ENCODE measurements around the gene ZPBP. TPM values are rescaled to one million over a fixed set of nuclear protein-coding genes. Genes with fewer than 3 reads are reported as not detected.

The ZPBP gene
- total and polyA plus RNA-seq, 2 donors (not counting 3 experiments of a cell fraction or from before 2014, with no cell fraction given): not detected

GRCh38 chr7:50037086-50037485, 56.0 kb downstream of the ZPBP start:
- no peak for FAIRE-seq
- no TSS peak for BruUV-seq (replicated peaks)
- dilution Hi-C loops (cut with MboI; ENCODE audit: extremely low pct_ligation_motif_present, low sequenced_read_pairs): no loop called here

GRCh38 chr7:50022991-50023390, 70.1 kb downstream of the ZPBP start:
- ChIA-PET CTCF (no interaction called here), POLR2A (no interaction called here)
- intact Hi-C loops (cut with micrococcal nuclease): no loop called here
- BruUV-seq (replicated peaks): no TSS peak
- Histone ChIP-seq H3K79me2 (ENCODE audit: control insufficient read depth, insufficient read depth, low read length) (no peaks in the 10 kb centered on the region), H3K9me3 (replicated peaks; ENCODE audit: control insufficient read depth, insufficient read depth, low read length) (no peaks in the 10 kb centered on the region), H3K27me3 (ENCODE audit: control insufficient read depth in 2 of 2, insufficient read depth in 2 of 2, low read length in 2 of 2) (no peaks in the 10 kb centered on the region), H2AFZ (ENCODE audit: low read depth, low read length) (no peak overlapping the region), H3K4me1 (ENCODE audit: control insufficient read depth, extremely low read depth, insufficient read depth, low read length) (no peaks in the 10 kb centered on the region), H3K9ac (replicated peaks; ENCODE audit: extremely low read depth, insufficient read depth, low read length) (no peak overlapping the region), H3K4me2 (ENCODE audit: insufficient read depth, low read length) (no peak overlapping the region), H3K4me3 (replicated peaks in 1 of 3; ENCODE audit: insufficient read depth in 1 of 3, low read depth in 1 of 3, low read length in 3 of 3) (no peak overlapping the region), H3K36me3 (ENCODE audit: control insufficient read depth in 2 of 2, extremely low read depth in 1 of 2, insufficient read depth in 2 of 2, low read length in 2 of 2) (no peaks in the 10 kb centered on the region), H3K27ac (ENCODE audit: insufficient read depth, low read depth, low read length) (no peak overlapping the region), H4K20me1 (replicated peaks; ENCODE audit: control insufficient read depth, extremely low read depth, insufficient read depth, low read length) (no peaks in the 10 kb centered on the region), H3K9me1 (replicated peaks; ENCODE audit: control insufficient read depth, extremely low read depth, insufficient read depth, low read length) (no peaks in the 10 kb centered on the region)
- dilution Hi-C loops (cut with MboI; ENCODE audit: extremely low pct_ligation_motif_present, low sequenced_read_pairs): no loop called here
- DNase-seq (ENCODE audit: low read depth, low spot score): no peak
- no peak for TF ChIP-seq POLR2AphosphoS5 (IDR thresholded peaks at IDR 0.05; ENCODE audit: insufficient read depth, low read depth, low read length)
- no peak for TF ChIP-seq CTCF (IDR thresholded peaks at IDR 0.05; ENCODE audit: extremely low read depth in 1 of 2, insufficient read depth in 1 of 2, low read depth in 1 of 2, low read length in 2 of 2)
- no peak for TF ChIP-seq GATA2 (IDR thresholded peaks at IDR 0.05; ENCODE audit: insufficient read depth, insufficient read length, low read depth, low read length)
- TF ChIP-seq POLR2A (IDR thresholded peaks at IDR 0.05; ENCODE audit: low read depth, low read length): no peak
- TF ChIP-seq EZH2 (IDR thresholded peaks at IDR 0.05; ENCODE audit: borderline replicate concordance, low read depth, low read length, severe bottlenecking): no peak
- no peak for TF ChIP-seq FOS (IDR thresholded peaks at IDR 0.05; ENCODE audit: borderline replicate concordance, insufficient read depth, low read length)
- TF ChIP-seq MAX (IDR thresholded peaks at IDR 0.05; ENCODE audit: insufficient read depth, insufficient read length): no peak
- TF ChIP-seq JUN (IDR thresholded peaks at IDR 0.05; ENCODE audit: borderline replicate concordance, insufficient read depth, insufficient read length, low read depth): no peak
- FAIRE-seq: no peak

More at GRCh38 chr7:50037086-50037485, 56.0 kb downstream of the ZPBP start:
- Histone ChIP-seq H3K9me1 (replicated peaks; ENCODE audit: control insufficient read depth, extremely low read depth, insufficient read depth, low read length) (no peaks in the 10 kb centered on the region), H3K79me2 (ENCODE audit: control insufficient read depth, insufficient read depth, low read length) (no peaks in the 10 kb centered on the region), H3K27me3 (ENCODE audit: control insufficient read depth in 2 of 2, insufficient read depth in 2 of 2, low read length in 2 of 2) (no peaks in the 10 kb centered on the region), H3K27ac (ENCODE audit: insufficient read depth, low read depth, low read length) (no peak overlapping the region), H2AFZ (ENCODE audit: low read depth, low read length) (no peak overlapping the region), H3K4me1 (ENCODE audit: control insufficient read depth, extremely low read depth, insufficient read depth, low read length) (no peaks in the 10 kb centered on the region), H3K4me3 (replicated peaks in 1 of 3; ENCODE audit: insufficient read depth in 1 of 3, low read depth in 1 of 3, low read length in 3 of 3) (no peak overlapping the region), H3K9ac (replicated peaks; ENCODE audit: extremely low read depth, insufficient read depth, low read length) (no peak overlapping the region), H3K36me3 (ENCODE audit: control insufficient read depth in 2 of 2, extremely low read depth in 1 of 2, insufficient read depth in 2 of 2, low read length in 2 of 2) (no peaks in the 10 kb centered on the region), H3K4me2 (ENCODE audit: insufficient read depth, low read length) (no peak overlapping the region), H4K20me1 (replicated peaks; ENCODE audit: control insufficient read depth, extremely low read depth, insufficient read depth, low read length) (no peaks in the 10 kb centered on the region), H3K9me3 (replicated peaks; ENCODE audit: control insufficient read depth, insufficient read depth, low read length) (peaks cover 2% of the 10 kb centered on the region)
- DNase-seq (ENCODE audit: low read depth, low spot score): no peak
- ChIA-PET CTCF (no interaction called here), POLR2A (no interaction called here)
- intact Hi-C loops (cut with micrococcal nuclease): no loop called here
- TF ChIP-seq POLR2AphosphoS5 (IDR thresholded peaks at IDR 0.05; ENCODE audit: insufficient read depth, low read depth, low read length) (no peak), POLR2A (IDR thresholded peaks at IDR 0.05; ENCODE audit: low read depth, low read length) (no peak), EZH2 (IDR thresholded peaks at IDR 0.05; ENCODE audit: borderline replicate concordance, low read depth, low read length, severe bottlenecking) (no peak), GATA2 (IDR thresholded peaks at IDR 0.05; ENCODE audit: insufficient read depth, insufficient read length, low read depth, low read length) (no peak), MYC (IDR thresholded peaks at IDR 0.05; ENCODE audit: low read depth, low read length) (no peak)

Measured in endothelial cell of umbilical vein (primary cell).